Measurements from ENCODE around the gene P2RX1.

GRCh38 chr17:3880983-3881382 is 35.3 kb downstream of the P2RX1 start:
- TF ChIP-seq CREB1 (CRISPR knock-in tag; IDR thresholded peaks at IDR 0.05; ENCODE audit: low read depth) (no peak), JUNB (IDR thresholded peaks at IDR 0.05; ENCODE audit: unreplicated experiment) (no peak), EZH2 (IDR thresholded peaks at IDR 0.05; ENCODE audit: low read depth, unreplicated experiment) (no peak), EZH2phosphoT487 (IDR thresholded peaks at IDR 0.05; ENCODE audit: unreplicated experiment) (no peak), STAT1 (IDR thresholded peaks at IDR 0.05; ENCODE audit: unreplicated experiment) (no peak), POLR2AphosphoS5 (IDR thresholded peaks at IDR 0.05; ENCODE audit: low read depth) (no peak)
- TF ChIP-seq, protein P1, sequence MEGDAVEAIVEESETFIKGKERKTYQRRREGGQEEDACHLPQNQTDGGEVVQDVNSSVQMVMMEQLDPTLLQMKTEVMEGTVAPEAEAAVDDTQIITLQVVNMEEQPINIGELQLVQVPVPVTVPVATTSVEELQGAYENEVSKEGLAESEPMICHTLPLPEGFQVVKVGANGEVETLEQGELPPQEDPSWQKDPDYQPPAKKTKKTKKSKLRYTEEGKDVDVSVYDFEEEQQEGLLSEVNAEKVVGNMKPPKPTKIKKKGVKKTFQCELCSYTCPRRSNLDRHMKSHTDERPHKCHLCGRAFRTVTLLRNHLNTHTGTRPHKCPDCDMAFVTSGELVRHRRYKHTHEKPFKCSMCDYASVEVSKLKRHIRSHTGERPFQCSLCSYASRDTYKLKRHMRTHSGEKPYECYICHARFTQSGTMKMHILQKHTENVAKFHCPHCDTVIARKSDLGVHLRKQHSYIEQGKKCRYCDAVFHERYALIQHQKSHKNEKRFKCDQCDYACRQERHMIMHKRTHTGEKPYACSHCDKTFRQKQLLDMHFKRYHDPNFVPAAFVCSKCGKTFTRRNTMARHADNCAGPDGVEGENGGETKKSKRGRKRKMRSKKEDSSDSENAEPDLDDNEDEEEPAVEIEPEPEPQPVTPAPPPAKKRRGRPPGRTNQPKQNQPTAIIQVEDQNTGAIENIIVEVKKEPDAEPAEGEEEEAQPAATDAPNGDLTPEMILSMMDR (conservative IDR thresholded peaks at IDR 0.05; ENCODE audit: low read depth in 2 of 2), result no peak
